ENCODE data around the gene TMEM242. TPM values are rescaled to one million over a fixed set of nuclear protein-coding genes. Genes with fewer than 3 reads are reported as not detected.

The TMEM242 gene
- polyA plus RNA-seq, 1 donor from 2014 or later = 17.6 TPM

Other genes starting within 250 kb of the TMEM242 start
- 4.1 and 7.9 TPM in 2 replicates for gene ZDHHC14, start 57.7 kb upstream of the TMEM242 start, polyA plus RNA-seq